Activated gamma-delta T cell treated with anti-CD3 and anti-CD28 coated beads, Interleukin-2, amount 50 U/mL, for 16 hours (primary cell): Measurements from ENCODE around the gene HK1.
"Not testable (repeated sequence)": the region's sequence is repeated elsewhere in the genome, so short reads cannot be mapped to it uniquely, and the experiment has no call there.

ENCODE experiments used
- DNase-seq: peaks from one replicate; pipeline ENCODE4 v3.0.0-alpha.2; 2020; ENCODE audit warnings: low read depth

HK1 gene

DNA sequence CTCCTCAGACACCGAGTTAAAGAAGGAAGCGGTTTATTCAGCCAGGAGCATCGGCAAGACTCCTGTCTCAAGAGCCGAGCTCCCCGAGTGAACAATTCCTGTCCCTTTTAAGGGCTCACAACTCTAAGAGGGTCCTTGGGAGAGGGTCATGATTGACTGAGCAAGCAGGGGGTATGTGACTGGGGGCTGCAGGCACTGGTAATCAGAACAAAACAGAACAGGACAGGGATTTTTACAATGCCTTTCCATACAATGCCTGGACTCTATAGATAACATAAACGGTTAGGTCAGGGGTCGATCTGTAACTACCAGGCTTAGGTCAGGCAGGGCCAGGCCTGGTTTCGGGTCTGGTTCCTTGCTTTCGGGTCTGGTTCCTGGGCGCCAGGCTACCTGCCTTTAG lies 30.0 kb downstream of the HK1 start:
- DNase-seq, result not testable (repeated sequence)

DNA sequence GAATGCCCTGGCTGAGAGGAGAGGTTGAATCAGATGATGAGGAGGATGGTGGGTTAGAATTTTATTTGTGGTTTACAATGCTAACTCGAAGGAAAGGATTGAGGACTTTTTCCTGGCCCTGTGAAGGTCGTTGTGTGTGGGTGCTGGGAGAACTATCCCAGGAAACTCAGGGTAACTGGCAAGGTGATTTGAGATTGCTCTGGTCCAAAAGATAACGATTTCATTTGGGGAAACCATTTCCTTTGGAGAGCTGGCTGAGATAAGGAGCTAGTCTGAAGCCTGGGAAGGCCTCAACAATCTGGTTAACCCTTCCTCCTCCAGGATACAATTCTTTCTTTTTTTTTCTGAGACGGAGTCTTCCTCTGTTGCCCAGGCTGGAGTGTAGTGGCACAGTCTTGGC lies 33.0 kb downstream of the HK1 start:
- no peak for DNase-seq

DNA sequence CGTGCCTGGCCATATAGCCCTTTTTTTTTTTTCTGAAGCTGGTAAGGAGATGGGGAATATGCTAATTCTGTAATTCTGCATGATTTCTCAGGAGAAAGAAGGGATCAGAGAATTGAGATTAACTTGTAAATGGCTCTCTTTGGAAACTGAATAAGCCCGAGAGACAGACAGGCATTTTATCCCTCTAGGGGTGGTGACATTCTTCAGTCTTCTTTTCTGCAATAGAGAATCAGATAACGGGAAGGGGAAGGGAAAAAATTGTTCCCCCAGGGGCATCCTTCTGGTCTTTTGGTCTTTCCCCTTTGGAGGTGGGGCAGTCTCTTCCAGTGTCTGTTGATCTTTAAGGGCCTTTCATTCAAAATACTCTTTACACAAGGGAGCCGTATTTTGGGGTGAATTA lies 34.2 kb downstream of the HK1 start:
- DNase-seq, result no peak

DNA sequence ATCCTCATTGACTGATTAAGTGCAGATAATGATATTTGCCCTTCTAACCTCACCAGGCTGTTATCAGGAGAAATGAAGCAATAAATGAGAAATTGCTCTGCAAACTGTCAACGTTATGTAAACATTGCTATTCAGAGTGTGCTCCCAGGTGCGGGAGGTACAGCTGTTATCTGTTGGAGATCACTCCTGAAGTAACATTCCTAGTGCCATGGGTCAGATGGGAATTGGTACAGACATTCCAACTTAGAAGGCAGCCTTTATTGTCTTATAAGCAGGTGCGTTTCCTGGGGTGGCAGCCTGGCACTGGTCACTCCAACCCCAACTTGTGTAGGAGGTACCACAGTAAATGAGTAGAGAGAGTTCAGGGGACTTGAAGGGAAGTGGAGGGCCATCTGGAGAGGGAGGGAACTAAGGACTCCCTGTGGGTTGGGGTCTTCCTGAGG lies 36.8 kb downstream of the HK1 start:
- no peak for DNase-seq

DNA sequence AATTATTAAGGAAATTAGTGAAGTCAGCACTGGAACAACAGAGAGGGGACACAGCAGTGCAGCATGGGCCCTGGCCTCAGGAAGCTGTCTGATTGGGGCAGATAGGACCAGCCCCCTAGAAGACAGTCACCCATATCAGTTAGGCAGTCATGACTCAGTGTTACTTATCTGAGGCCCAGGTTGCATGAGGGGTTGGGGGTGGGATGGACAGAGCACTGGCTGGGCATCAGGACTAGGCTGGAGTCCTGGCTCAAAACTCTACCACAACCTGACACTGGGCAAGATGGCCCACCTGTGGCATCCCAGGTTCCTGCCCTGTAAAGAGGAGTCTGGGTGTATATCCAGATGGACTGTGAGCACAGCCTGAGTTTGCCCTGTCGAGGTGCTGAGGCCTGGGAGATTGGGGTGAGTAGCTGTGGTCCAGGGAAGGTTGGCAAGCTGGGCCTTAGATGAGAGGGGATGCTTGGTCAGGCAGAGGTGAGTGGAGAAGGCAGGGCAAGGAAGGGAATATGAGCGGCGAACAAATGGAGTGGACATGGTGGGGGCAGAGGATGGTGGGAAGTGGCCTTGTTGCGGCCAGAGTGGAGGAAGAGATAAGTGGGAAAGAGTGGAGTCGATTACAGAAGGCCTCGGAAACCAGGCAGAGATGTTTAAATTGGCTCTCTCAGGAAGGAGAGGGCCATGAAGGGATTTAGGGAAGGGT lies 37.5 kb downstream of the HK1 start:
- DNase-seq, result no peak

DNA sequence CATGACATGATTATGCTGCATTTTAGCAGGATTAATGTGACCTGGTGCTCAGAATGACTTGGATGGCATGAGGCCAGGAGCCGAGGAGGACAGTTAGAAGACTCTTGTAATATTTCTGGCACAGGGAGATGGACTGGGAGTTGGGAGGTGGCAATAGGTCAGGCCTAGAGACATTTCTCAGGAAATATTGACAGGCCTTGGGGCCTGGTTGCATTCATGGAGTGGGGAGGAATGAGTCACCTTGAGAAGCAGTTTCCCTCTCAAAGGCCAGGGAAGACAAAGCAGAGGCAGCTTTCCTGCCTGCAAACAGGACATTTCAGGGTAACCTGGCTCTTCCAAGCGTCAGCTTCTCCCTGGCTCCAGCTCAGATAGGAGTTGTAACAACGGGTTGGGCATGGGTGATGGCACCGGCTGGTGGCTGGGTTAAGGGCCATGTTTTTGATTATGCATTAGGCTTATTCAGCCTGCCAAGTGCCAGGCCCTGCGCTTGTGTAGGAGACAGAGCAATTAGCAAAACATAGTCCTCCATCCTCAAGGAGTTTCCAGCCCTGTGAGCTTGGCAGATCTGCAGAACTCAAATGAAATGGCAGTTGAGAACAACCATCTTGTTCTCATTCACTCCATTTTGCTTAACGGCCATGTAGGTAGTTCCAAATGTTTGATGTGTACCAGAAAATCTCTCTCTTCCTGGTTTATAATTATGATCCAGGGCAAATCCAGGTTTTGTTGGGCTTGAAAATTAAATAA lies 38.2 kb downstream of the HK1 start:
- DNase-seq, result no peak

DNA sequence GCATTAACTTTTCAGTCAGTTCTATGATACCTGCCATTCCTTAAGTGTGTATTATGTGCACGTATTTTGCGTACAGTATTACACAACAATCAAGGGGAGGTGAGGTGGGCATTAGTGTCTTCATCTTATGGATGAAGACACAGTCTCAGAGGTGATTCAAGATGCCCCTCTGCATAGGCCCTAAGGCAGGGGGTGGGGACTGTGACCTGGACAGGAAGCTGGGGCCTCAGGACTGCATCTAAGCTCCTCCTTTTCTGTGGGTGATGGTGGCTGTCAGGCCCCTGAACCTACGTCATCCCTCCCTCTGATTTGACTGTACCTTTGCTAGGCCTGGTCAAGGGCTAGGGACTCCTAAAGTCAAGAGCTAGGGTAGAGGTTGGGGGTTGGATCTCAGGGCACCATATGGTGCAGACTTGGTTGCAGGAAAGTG lies 38.9 kb downstream of the HK1 start:
- no peak for DNase-seq

DNA sequence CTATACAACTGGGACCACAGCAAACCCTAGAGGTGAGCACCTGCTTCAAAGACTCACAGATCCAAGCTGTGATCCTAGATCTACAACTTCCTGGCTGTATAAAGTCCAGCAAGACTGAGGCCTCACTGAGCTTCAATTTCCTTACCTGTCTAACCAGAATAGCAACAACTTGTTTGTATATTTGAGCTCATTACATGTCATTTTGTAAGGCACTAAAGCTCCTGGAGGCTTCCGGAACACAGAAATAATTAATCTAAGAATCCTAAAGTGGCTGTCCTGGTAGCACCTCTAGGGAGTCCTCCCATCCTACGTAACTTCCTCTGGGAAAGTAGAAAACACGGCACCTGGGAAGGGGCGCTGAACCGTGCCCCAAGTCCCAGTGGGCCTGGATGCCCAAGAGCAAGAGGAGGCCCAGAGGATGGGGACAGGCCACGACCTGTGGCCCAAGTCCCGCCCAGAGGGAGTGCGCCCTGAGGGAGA lies 39.4 kb downstream of the HK1 start:
- no peak for DNase-seq

DNA sequence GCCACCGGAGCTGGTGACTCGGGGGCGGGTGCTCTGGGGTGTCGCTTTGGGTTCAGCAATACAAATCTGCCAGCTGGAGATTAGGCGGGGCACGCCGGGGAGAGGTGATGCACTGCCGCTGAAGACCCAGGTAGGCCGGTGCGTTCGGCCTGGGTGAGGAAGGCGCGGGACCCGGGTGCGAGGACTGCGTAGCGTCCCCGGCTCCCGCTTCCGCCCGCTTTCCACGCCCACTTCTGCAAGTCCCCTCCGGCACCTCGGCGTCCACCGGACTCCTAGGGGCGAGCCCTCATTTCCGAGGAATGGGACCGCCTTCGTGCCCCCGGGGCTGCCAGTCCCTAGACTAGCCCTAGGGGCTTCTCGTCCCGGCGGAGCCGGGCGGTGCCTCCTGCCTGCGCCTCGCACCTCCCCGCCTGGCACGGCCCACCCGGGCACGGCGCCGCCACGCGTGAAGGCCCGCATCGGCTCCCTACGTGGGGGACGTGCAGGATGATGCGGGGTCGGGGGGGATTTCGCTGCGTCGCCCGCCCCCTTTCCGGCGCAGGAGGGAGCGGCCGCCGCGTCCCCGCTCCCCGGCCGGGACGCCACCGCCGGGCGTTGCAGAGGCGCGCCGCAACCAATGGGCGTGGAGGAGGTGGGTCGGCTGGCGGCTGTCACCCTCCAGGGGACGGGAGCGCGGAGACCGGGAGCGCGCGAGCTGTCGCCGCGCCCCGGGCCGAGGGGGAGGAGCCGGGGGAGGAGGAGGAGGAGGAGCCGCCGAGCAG lies 40.0 kb downstream of the HK1 start:
- DNase-seq, result peak; percentile 82

DNA sequence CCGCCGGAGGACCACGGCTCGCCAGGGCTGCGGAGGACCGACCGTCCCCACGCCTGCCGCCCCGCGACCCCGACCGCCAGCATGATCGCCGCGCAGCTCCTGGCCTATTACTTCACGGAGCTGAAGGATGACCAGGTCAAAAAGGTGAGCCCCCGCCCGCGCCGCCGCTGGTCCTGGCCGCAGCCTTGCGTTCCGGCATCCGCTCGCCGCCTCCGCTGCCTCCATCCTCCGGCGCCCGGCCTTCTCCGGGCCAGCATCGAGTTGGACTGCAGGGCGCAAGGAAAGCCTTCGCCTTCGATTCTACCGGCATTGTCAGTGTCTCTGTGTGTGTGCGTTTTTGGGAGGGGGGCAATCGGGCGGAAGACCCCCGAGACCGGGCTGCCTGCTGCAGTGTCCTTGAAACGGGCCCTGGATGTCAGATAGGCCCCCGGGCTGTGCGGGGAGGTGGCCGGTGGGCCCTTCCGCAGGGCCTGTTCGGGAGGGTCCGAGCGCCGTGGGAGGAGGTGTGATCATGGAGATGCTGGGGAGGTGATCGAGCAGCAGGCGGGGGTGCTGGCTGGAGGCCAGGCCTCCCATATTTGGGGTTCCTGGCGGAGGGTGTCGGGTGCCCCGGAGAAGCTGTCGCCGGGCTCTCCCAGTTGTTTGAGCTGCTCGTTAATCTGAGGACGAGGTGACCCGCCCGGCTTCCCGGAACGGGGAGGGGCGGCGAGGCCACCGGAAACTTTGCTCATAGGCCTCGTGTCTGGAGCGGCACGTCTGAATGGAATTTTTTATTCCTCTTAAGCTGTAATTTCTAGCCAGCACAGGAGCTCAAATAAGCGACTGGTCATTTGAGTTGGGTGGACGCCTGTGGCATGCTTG lies 40.8 kb downstream of the HK1 start:
- peak; percentile 61 for DNase-seq

DNA sequence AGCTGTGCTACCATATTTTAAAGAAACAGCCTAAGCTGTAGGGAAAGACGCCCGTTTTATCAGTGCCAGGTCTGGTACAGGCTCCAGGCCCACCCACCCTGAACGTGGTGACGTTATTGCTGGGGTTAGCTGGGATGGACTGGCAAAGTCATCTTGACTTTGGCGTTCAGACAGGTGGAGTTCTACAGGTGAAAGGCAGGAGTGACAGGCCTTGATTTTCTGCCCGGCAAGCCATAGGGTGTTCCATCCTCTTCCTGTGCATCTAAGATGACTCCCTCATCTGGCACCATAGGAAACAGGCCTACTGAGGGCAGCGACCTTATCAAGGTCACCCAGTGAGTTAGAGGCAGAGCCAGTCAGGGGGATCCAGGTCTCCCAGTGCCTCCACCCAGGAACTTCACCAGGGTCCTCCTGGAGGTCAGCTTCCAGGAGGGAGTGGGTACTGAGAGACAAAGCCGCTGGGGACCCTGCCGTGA lies 41.6 kb downstream of the HK1 start:
- DNase-seq, result no peak

DNA sequence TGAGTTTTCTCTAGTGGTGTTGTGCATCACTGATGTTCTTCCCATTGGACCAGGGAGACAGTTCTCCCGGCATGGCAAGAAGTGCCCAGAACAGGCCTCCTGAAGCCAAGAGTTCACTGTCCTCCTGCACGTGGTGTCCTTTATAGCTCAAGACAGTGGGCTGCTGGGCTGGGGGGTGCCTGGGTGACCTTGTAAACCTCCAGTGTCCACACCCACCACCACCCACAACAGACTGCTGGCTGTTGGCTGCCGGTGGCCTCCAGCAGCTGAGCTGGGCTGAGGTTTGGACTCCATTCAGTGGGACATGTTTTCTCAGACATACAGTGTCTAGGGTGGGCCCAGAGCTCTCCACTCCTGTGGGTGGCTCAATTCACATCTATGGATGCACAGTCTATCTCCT lies 42.2 kb downstream of the HK1 start:
- DNase-seq, result no peak

DNA sequence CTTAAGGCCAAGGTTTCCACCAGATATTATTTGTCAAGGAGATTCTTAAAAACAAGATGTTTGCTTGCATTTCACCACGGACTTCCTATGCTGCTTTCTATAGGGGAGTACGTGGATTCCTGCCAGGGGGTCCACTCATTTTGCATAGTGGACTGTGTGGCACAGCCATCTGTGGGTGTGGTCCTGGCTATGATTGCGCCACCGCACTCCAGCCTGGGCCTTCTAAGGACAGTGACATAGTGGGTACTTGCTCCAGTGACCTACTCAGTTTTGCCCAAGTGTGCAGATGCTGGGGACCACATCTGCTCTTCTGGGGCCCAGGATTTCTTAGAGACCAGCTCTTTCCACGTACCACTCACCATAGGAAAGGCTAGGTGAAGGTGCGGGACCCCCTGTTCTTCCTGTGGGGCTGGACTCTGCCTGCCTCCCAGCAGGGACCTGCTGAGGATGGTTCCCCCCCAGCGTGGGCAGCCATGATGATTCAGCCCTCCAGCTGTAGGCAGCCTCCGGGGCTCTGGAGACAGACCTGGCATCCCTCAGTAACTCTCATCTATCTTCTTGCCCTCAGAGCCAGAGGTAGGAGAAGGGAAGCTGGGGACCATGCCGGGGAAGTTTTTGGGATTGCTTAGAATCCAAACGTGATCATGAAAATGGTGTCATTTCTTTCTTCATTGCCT lies 42.9 kb downstream of the HK1 start:
- no peak for DNase-seq

DNA sequence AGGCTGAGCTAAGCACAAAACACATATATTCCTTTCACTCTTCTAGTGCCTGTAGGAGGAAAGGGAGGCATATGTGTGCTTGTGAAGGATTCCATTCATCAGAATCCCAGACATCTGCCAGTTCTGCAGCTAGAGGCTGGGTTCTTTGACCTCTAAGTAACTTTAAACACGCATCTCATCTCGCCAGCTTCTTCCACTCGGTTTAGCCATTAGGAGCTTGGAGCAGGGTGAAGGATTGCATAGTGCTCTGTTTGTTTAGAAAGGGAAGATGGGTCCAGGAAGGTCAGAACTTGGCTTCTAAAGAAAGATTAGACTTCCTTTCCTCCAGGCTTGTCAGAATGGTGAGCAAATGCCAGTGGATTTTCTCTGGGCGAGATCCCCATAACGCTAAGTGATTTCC lies 43.6 kb downstream of the HK1 start:
- no peak for DNase-seq

DNA sequence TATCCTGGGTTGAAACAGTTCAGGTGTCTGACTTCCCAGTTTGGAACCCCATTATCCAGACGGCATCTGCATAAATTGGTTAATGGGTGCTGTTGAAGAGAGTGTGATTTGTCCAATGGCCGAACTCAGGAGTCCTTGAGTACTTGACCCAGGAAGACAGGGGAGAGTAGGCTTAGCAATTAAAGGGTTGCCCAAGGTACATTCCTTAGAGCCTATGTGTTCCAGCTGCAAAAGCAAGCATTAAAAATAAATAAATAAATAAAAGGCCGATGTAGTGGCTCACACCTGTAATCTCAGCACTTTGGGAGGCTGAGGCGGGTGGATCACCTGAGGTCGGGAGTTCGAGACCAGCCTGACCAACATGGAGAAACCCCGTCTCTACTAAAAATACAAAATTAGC lies 44.0 kb downstream of the HK1 start:
- DNase-seq, result not testable (repeated sequence)

DNA sequence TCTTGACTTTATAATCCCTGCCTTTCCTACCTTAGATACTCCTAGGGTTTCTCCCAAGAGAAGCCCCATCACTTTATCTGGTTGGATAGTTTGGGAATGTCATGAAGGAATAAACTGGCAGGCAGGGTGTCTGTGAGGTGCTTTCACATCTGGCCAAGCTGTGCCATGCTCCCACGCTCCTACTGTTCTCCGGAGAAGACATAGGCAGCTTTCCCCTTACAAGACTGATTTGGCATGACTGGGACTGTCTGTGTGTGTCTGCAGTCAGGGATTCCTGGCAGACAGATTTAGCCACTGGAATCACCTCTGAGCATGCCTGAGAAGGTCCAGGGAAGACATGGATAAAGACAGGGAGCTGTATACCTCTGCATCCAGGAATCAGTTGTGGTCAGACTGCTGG lies 45.3 kb downstream of the HK1 start:
- DNase-seq, result no peak

DNA sequence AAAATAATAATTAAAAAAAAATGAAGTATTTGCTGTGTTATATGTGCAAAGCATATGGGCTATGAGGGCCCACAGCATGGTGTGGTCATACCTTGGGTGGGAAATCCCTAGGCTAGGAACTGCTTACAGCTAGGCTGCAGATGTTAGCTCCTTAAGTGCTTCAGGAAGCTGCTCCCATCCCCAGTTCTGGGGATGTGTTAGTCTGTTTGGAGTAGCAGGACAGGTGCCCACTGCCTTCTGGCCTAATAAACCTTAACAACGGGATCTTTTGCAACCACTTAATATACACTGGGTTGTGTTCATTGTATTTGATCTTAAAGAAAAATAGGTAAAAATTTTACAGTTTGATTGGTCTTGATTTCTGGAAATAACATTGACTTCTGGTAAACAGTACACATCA lies 46.3 kb downstream of the HK1 start:
- DNase-seq, result no peak

DNA sequence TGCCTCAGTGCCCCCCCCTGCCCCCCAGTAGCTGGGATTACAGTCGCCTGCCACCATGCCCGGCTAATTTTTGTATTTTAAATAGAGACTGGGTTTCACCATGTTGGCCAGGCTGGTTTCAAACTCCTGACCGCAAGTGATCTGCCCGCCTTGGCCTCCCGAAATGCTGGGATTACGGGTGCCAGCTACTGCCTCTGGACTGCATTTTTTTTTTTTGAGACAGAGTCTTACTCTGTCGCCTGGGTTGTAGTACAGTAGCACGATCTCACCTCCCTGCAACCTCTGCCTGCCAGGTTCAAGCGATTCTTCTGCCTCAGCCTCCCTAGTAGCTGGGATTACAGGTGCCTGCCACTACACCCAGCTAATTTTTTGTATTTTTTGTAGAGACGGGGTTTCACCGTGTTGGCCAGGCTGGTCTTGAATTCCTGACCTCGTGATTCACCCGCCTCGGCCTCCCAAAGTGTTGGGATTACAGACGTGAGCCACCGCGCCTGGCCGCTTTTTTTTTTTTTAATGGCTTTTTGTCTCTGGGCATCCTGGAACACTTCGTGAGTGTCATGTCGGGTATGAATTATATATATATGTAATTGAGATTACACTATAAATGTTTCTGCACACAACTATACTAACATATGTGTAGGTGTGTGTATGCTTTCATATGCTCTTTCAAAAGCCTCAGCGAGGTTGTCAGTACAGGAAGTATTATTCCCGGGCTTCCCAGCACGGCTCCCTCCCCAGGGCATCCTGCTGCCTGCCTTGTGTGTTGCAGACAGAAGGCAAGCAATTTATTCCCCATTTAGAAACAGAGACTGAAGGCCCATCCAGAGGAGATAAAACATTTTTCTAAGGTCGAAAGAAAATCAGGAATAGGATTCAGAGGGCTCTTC lies 47.6 kb downstream of the HK1 start:
- not testable (repeated sequence) for DNase-seq

DNA sequence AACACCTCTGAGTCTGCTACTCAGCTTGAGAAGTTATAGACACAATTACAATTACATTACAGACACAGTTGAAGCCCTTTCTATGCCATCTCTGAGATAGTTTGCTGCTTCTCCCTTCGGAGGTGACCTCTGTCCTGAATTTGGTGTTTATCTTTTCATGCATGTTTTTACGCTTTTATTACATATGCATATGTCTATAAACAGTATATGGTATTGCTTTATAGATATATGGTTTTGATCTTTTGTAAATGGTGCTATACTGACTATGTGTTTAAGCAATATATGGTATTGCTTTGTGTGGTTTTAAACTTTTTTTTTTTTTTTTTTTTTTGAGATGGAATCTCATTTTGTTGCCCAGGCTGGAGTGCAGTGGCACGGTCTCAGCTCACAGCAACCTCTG lies 48.4 kb downstream of the HK1 start:
- no peak for DNase-seq
